ENCODE data around the gene TSPAN9. TPM values are rescaled to one million over a fixed set of nuclear protein-coding genes. Genes with fewer than 3 reads are reported as not detected.

The TSPAN9 gene
- polyA plus RNA-seq, 1 of the 3 experiments (the other 2 are of a cell fraction): 34.9 TPM

DNA sequence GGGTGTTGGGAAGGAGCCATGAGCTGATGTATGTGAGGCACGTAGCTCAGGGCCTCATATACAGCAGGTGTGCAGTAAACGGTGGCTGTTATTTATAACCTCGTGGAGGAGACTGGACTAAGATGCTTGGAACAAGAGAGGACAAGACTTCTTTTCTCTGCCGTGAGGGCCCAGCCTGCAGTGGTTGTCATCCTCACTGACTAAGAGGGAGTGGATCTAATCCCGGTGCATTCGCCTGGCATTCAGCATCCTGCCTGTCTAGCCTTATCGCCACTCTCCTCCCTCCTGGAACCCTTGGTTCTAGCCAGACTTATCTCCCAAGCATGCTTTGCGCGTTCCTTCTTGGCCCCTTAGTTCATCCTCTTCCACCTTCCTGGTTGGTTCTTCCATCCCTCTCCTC, 3.9 kb downstream of the TSPAN9 start:
- Histone ChIP-seq H3K4me2 (no peak overlapping the region), H3K9me2 (no peaks in the 10 kb centered on the region), H3K27ac (ENCODE audit: low read depth in 2 of 2, low read length in 1 of 2) (no peak overlapping the region), H3K4me1 (ENCODE audit: control insufficient read depth in 1 of 2, insufficient read depth in 2 of 2, low read depth in 1 of 2, low read length in 1 of 2) (peaks cover 0 to 21% of the 10 kb centered on the region in 2 experiments; a peak in 2 of 4 replicates), H3K9me3 (no peaks in the 10 kb centered on the region), H3K4me3 (ENCODE audit: low read depth in 2 of 2, low read length in 1 of 2) (no peak overlapping the region), H2AFZ (ENCODE audit: low read depth) (no peak overlapping the region), H3K36me3 (replicated peaks in 1 of 2; ENCODE audit: control insufficient read depth in 1 of 2, insufficient read depth in 2 of 2, low read length in 1 of 2) (peaks cover 0 to 3% of the 10 kb centered on the region in 2 experiments), H3K9ac (no peak overlapping the region), H3K27me3 (ENCODE audit: insufficient read depth) (no peaks in the 10 kb centered on the region), H4K20me1 (ENCODE audit: insufficient read depth) (no peaks in the 10 kb centered on the region; the same call in 1 of the 2 replicates), H3K79me2 (ENCODE audit: insufficient read depth) (peaks cover 29% of the 10 kb centered on the region), H3F3A (replicated peaks; ENCODE audit: insufficient read depth) (no peaks in the 10 kb centered on the region)
- no peak for DNase-seq
- no peak for TF ChIP-seq NRF1 (IDR thresholded peaks at IDR 0.05; ENCODE audit: low read depth, low read length)
- TF ChIP-seq, protein P1, sequence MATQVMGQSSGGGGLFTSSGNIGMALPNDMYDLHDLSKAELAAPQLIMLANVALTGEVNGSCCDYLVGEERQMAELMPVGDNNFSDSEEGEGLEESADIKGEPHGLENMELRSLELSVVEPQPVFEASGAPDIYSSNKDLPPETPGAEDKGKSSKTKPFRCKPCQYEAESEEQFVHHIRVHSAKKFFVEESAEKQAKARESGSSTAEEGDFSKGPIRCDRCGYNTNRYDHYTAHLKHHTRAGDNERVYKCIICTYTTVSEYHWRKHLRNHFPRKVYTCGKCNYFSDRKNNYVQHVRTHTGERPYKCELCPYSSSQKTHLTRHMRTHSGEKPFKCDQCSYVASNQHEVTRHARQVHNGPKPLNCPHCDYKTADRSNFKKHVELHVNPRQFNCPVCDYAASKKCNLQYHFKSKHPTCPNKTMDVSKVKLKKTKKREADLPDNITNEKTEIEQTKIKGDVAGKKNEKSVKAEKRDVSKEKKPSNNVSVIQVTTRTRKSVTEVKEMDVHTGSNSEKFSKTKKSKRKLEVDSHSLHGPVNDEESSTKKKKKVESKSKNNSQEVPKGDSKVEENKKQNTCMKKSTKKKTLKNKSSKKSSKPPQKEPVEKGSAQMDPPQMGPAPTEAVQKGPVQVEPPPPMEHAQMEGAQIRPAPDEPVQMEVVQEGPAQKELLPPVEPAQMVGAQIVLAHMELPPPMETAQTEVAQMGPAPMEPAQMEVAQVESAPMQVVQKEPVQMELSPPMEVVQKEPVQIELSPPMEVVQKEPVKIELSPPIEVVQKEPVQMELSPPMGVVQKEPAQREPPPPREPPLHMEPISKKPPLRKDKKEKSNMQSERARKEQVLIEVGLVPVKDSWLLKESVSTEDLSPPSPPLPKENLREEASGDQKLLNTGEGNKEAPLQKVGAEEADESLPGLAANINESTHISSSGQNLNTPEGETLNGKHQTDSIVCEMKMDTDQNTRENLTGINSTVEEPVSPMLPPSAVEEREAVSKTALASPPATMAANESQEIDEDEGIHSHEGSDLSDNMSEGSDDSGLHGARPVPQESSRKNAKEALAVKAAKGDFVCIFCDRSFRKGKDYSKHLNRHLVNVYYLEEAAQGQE (IDR thresholded peaks at IDR 0.05; ENCODE audit: low read depth, low read length): no peak
- TF ChIP-seq EP300 (IDR thresholded peaks at IDR 0.05; ENCODE audit: borderline replicate concordance in 1 of 2, low read depth in 1 of 2, low read length in 1 of 2): no peak
- WGBS (ENCODE audit: low lambda C conversion rate): 92% methylated on average over 8 of the region's 9 CpGs
- ChIA-PET CTCF (interaction anchor here (1.0 to 1.3 kb wide), 2 partner anchors 54 to 197 kb away, joined by 3 read pairs; no protein-coding TSS in a partner anchor), POLR2A (no interaction called here)

DNA sequence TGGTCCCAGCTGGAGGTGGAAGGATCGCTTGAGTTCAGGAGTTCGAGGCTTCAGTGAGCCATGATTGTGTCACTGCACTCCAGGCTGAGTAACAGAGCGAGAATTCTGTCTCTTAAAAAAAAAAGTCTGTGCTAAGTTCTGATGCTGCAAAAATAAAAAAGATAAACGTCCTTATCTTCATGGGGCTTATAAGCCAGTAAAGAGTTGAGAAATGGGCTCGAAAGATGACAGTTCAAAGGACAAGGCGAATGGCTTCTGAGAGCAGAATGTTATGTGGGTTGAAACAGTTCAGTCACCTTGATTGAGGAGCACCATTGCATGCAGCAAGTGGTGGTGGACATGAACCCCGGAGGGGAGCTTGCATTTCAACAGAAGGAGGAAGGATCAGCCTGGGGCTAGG, 4.7 kb downstream of the TSPAN9 start:
- H3K27ac ChIP-seq (ENCODE audit: low read depth in 2 of 2, low read length in 1 of 2): no peak overlapping the region
- 63% methylated on average over 7 of the region's 7 CpGs for WGBS (ENCODE audit: low lambda C conversion rate)
- H3K79me2 ChIP-seq (ENCODE audit: insufficient read depth): peaks cover 29% of the 10 kb centered on the region
- H3F3A ChIP-seq (replicated peaks; ENCODE audit: insufficient read depth): no peaks in the 10 kb centered on the region
- no peak for TF ChIP-seq TAF1 (IDR thresholded peaks at IDR 0.05; ENCODE audit: borderline replicate concordance, low read depth, low read length)
- TF ChIP-seq FOXM1 (IDR thresholded peaks at IDR 0.05; ENCODE audit: low read depth): no peak
- TF ChIP-seq, protein P2, sequence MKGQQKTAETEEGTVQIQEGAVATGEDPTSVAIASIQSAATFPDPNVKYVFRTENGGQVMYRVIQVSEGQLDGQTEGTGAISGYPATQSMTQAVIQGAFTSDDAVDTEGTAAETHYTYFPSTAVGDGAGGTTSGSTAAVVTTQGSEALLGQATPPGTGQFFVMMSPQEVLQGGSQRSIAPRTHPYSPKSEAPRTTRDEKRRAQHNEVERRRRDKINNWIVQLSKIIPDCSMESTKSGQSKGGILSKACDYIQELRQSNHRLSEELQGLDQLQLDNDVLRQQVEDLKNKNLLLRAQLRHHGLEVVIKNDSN (IDR thresholded peaks at IDR 0.05; ENCODE audit: borderline replicate concordance, low read depth): no peak
- TF ChIP-seq POLR2AphosphoS5 (IDR thresholded peaks at IDR 0.05; ENCODE audit: low read depth, low read length): no peak
- TF ChIP-seq ELF1 (IDR thresholded peaks at IDR 0.05): no peak
- no peak for TF ChIP-seq MXI1 (IDR thresholded peaks at IDR 0.05; ENCODE audit: low read depth, low read length)
- TF ChIP-seq MEF2A (IDR thresholded peaks at IDR 0.05; ENCODE audit: borderline replicate concordance, low read depth): no peak
- TF ChIP-seq NRF1 (IDR thresholded peaks at IDR 0.05; ENCODE audit: low read depth, low read length): no peak
- TF ChIP-seq RXRA (IDR thresholded peaks at IDR 0.05; ENCODE audit: borderline replicate concordance, low read depth): no peak
- no peak for TF ChIP-seq JUND (IDR thresholded peaks at IDR 0.05)
- TF ChIP-seq, protein P3, sequence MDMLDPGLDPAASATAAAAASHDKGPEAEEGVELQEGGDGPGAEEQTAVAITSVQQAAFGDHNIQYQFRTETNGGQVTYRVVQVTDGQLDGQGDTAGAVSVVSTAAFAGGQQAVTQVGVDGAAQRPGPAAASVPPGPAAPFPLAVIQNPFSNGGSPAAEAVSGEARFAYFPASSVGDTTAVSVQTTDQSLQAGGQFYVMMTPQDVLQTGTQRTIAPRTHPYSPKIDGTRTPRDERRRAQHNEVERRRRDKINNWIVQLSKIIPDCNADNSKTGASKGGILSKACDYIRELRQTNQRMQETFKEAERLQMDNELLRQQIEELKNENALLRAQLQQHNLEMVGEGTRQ (IDR thresholded peaks at IDR 0.05; ENCODE audit: borderline replicate concordance, low read depth, low read length): no peak
- no peak for TF ChIP-seq FOXJ3 (CRISPR knock-in tag; IDR thresholded peaks at IDR 0.05)
- TF ChIP-seq, protein P4, sequence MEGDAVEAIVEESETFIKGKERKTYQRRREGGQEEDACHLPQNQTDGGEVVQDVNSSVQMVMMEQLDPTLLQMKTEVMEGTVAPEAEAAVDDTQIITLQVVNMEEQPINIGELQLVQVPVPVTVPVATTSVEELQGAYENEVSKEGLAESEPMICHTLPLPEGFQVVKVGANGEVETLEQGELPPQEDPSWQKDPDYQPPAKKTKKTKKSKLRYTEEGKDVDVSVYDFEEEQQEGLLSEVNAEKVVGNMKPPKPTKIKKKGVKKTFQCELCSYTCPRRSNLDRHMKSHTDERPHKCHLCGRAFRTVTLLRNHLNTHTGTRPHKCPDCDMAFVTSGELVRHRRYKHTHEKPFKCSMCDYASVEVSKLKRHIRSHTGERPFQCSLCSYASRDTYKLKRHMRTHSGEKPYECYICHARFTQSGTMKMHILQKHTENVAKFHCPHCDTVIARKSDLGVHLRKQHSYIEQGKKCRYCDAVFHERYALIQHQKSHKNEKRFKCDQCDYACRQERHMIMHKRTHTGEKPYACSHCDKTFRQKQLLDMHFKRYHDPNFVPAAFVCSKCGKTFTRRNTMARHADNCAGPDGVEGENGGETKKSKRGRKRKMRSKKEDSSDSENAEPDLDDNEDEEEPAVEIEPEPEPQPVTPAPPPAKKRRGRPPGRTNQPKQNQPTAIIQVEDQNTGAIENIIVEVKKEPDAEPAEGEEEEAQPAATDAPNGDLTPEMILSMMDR (IDR thresholded peaks at IDR 0.05): no peak
- TF ChIP-seq, protein P5, sequence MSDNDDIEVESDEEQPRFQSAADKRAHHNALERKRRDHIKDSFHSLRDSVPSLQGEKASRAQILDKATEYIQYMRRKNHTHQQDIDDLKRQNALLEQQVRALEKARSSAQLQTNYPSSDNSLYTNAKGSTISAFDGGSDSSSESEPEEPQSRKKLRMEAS (IDR thresholded peaks at IDR 0.05; ENCODE audit: low read depth): no peak
- TF ChIP-seq TCF12 (IDR thresholded peaks at IDR 0.05): no peak
- no peak for TF ChIP-seq TEAD4 (IDR thresholded peaks at IDR 0.05; ENCODE audit: borderline replicate concordance, insufficient read depth)
- ChIA-PET CTCF (interaction anchor here (1.2 to 3.3 kb wide), 2 partner anchors 8 to 194 kb away, joined by 4 to 11 read pairs; no protein-coding TSS in a partner anchor), POLR2A (no interaction called here)
- no peak overlapping the region for H3K4me2 ChIP-seq
- H3K9me2 ChIP-seq: no peaks in the 10 kb centered on the region
- H3K27me3 ChIP-seq (ENCODE audit: insufficient read depth): no peaks in the 10 kb centered on the region
- no peak for DNase-seq
- H3K9ac ChIP-seq: no peak overlapping the region
- H3K9me3 ChIP-seq: no peaks in the 10 kb centered on the region
- peaks cover 0 to 21% of the 10 kb centered on the region in 2 experiments; a peak in 2 of 4 replicates for H3K4me1 ChIP-seq (ENCODE audit: control insufficient read depth in 1 of 2, insufficient read depth in 2 of 2, low read depth in 1 of 2, low read length in 1 of 2)
- no peaks in the 10 kb centered on the region; the same call in 1 of the 2 replicates for H4K20me1 ChIP-seq (ENCODE audit: insufficient read depth)
- peaks cover 0 to 3% of the 10 kb centered on the region in 2 experiments for H3K36me3 ChIP-seq (replicated peaks in 1 of 2; ENCODE audit: control insufficient read depth in 1 of 2, insufficient read depth in 2 of 2, low read length in 1 of 2)
- H3K4me3 ChIP-seq (ENCODE audit: low read depth in 2 of 2, low read length in 1 of 2): no peak overlapping the region
- H2AFZ ChIP-seq (ENCODE audit: low read depth): no peak overlapping the region

Data from SK-N-SH (cell line).